Measurements from ENCODE around the gene TENT5C.

GRCh38 chr1:117653732-117654492, 48.1 kb downstream of the TENT5C start:
- TF ChIP-seq HIC1 (tag by site-specific recombination; IDR thresholded peaks at IDR 0.05) (no peak), ZXDB (tag by site-specific recombination; IDR thresholded peaks at IDR 0.05) (no peak), ZNF175 (tag by site-specific recombination; IDR thresholded peaks at IDR 0.05) (no peak), ZNF433 (tag by site-specific recombination; IDR thresholded peaks at IDR 0.05; ENCODE audit: low read depth) (no peak)

All from HEK293 (cell line).